DMS114 treated with DMSO at 0.1 percent for 48 hours (cell line): ENCODE results near the gene ALCAM.

Experiments used
- DNase-seq: peaks from one replicate; lab custom pipeline; 2025; ENCODE audit not compliant: unreplicated experiment; lab: John Stamatoyannopoulos, UW

The ALCAM gene

GRCh38 chr3:105366326-105367062 lies at the start of gene ALCAM:
TSS of gene ALCAM (plus strand) at chr3:105366909.
- DNase-seq, result peak; percentile 58

GRCh38 chr3:105317841-105318240 lies 48.9 kb upstream of the ALCAM start:
- no peak for DNase-seq

GRCh38 chr3:105322570-105323273 lies 44.0 kb upstream of the ALCAM start:
- no peak for DNase-seq

- DNase-seq, result no peak
These were observed 43.5 kb upstream of the ALCAM start for GRCh38 chr3:105323274-105323599.

GRCh38 chr3:105324951-105325350 lies 41.8 kb upstream of the ALCAM start:
- DNase-seq, result no peak

- no peak for DNase-seq
These were observed 38.9 kb upstream of the ALCAM start for GRCh38 chr3:105327662-105328337.

GRCh38 chr3:105328338-105328730 lies 38.4 kb upstream of the ALCAM start:
- DNase-seq, result no peak

GRCh38 chr3:105332961-105333360 lies 33.7 kb upstream of the ALCAM start:
- no peak for DNase-seq

GRCh38 chr3:105334138-105334882 lies 32.4 kb upstream of the ALCAM start:
- no peak for DNase-seq

- no peak for DNase-seq
These were observed 26.8 kb upstream of the ALCAM start for GRCh38 chr3:105339946-105340345.

- DNase-seq, result no peak
These were observed 22.7 kb upstream of the ALCAM start for GRCh38 chr3:105343991-105344390.

- no peak for DNase-seq
These were observed 21.6 kb upstream of the ALCAM start for GRCh38 chr3:105345156-105345555.

- DNase-seq, result no peak
These were observed 18.9 kb upstream of the ALCAM start for GRCh38 chr3:105347625-105348302.

GRCh38 chr3:105348307-105348706 lies 18.4 kb upstream of the ALCAM start:
- no peak for DNase-seq

- no peak for DNase-seq
These were observed 16.9 kb upstream of the ALCAM start for GRCh38 chr3:105349684-105350387.

- DNase-seq, result no peak
These were observed 14.9 kb upstream of the ALCAM start for GRCh38 chr3:105351821-105352220.

GRCh38 chr3:105352976-105353375 lies 13.7 kb upstream of the ALCAM start:
- DNase-seq, result no peak

- DNase-seq, result no peak
These were observed 13.1 kb upstream of the ALCAM start for GRCh38 chr3:105353485-105354161.

GRCh38 chr3:105354429-105354828 lies 12.3 kb upstream of the ALCAM start:
- DNase-seq, result no peak
